Chondrocyte (in vitro differentiated cells): ENCODE results near the gene TULP1. TPM values are rescaled to one million over a fixed set of nuclear protein-coding genes. Genes with fewer than 3 reads are reported as not detected.

Experiments used
- DNase-seq: peaks from one replicate; pipeline ENCODE4 v3.0.0; 2021; ENCODE audit warnings: mixed read lengths, low spot score
- H3K27ac Mint-ChIP-seq: one replicate; pipeline ENCODE4 v1.8.0; 2021; ENCODE audit warnings: mild to moderate bottlenecking, moderate library complexity, mixed read lengths; ENCODE audit not compliant: unreplicated experiment
- H3K27me3 Mint-ChIP-seq: 2 replicates; pipeline ENCODE4 v1.8.0; 2021; ENCODE audit warnings: low read depth, mixed read lengths
- H3K36me3 Mint-ChIP-seq: 2 replicates; pipeline ENCODE4 v1.8.0; 2021; ENCODE audit warnings: low read depth, mixed read lengths
- H3K4me1 Mint-ChIP-seq: 2 replicates; pipeline ENCODE4 v1.8.0; 2021; ENCODE audit warnings: low read depth, mild to moderate bottlenecking, mixed read lengths
- H3K4me3 Mint-ChIP-seq: one replicate; pipeline ENCODE4 v1.8.0; 2021; ENCODE audit warnings: mild to moderate bottlenecking, moderate library complexity, mixed read lengths; ENCODE audit not compliant: unreplicated experiment
- H3K9me3 Mint-ChIP-seq: 2 replicates; pipeline ENCODE4 v1.8.0; 2021; ENCODE audit warnings: low read depth, mixed read lengths
- CTCF ChIP-seq: fragments of 200-600 bp; sonication (generic); IDR thresholded peaks from 2 replicates; pipeline ENCODE4 v1.5.0; 2021; ENCODE audit warnings: antibody characterized with exemption, mild to moderate bottlenecking, moderate library complexity
- total RNA-seq: library from RNA; stranded (reverse); gene quantifications from 3 replicates; pipeline ENCODE4 v1.2.1, GENCODE V29; 2021

The TULP1 gene
- total RNA-seq, 1 donor from 2014 or later: not detected

GRCh38 chr6:35554811-35555210, 42.1 kb upstream of the TULP1 start:
- peaks cover 3% of the 10 kb centered on the region for H3K4me1 Mint-ChIP-seq
- no peaks in the 10 kb centered on the region for H3K27me3 Mint-ChIP-seq
- no peak overlapping the region for H3K27ac Mint-ChIP-seq
- peaks cover 7% of the 10 kb centered on the region for H3K36me3 Mint-ChIP-seq
- peaks cover 10% of the 10 kb centered on the region for H3K9me3 Mint-ChIP-seq
- no peak for TF ChIP-seq CTCF
- no peak for DNase-seq
- H3K4me3 Mint-ChIP-seq: no peak overlapping the region

- peaks cover 13% of the 10 kb centered on the region for H3K9me3 Mint-ChIP-seq
- no peaks in the 10 kb centered on the region for H3K27me3 Mint-ChIP-seq
- H3K4me3 Mint-ChIP-seq: no peak overlapping the region
- no peak for DNase-seq
- peaks cover 7% of the 10 kb centered on the region for H3K36me3 Mint-ChIP-seq
- no peak overlapping the region for H3K27ac Mint-ChIP-seq
- peaks cover 3% of the 10 kb centered on the region for H3K4me1 Mint-ChIP-seq
- no peak for TF ChIP-seq CTCF
These were observed 40.6 kb upstream of the TULP1 start for GRCh38 chr6:35553315-35553714.

GRCh38 chr6:35552285-35552917, 39.7 kb upstream of the TULP1 start:
- peak; percentile 78 for TF ChIP-seq CTCF
- Mint-ChIP-seq H3K4me3 (no peak overlapping the region), H3K4me1 (peaks cover 3% of the 10 kb centered on the region), H3K27me3 (peaks cover 6% of the 10 kb centered on the region), H3K36me3 (peaks cover 7% of the 10 kb centered on the region), H3K9me3 (peaks cover 13% of the 10 kb centered on the region), H3K27ac (no peak overlapping the region)
- DNase-seq: no peak

GRCh38 chr6:35550437-35550836, 37.7 kb upstream of the TULP1 start:
- H3K4me1 Mint-ChIP-seq: peaks cover 3% of the 10 kb centered on the region
- H3K9me3 Mint-ChIP-seq: peaks cover 13% of the 10 kb centered on the region
- H3K4me3 Mint-ChIP-seq: no peak overlapping the region

GRCh38 chr6:35547676-35548075, 35.0 kb upstream of the TULP1 start:
- no peak for TF ChIP-seq CTCF
- peaks cover 6% of the 10 kb centered on the region for H3K27me3 Mint-ChIP-seq
- no peak overlapping the region for H3K4me3 Mint-ChIP-seq
- H3K36me3 Mint-ChIP-seq: peaks cover 7% of the 10 kb centered on the region
- DNase-seq: no peak
- H3K27ac Mint-ChIP-seq: no peak overlapping the region
- no peaks in the 10 kb centered on the region for H3K4me1 Mint-ChIP-seq
- peaks cover 13% of the 10 kb centered on the region for H3K9me3 Mint-ChIP-seq

More at GRCh38 chr6:35550437-35550836, 37.7 kb upstream of the TULP1 start:
- peaks cover 6% of the 10 kb centered on the region for H3K27me3 Mint-ChIP-seq
- no peak for TF ChIP-seq CTCF
- no peak overlapping the region for H3K27ac Mint-ChIP-seq
- DNase-seq: no peak
- peaks cover 7% of the 10 kb centered on the region for H3K36me3 Mint-ChIP-seq
